SHP77 (cell line): ENCODE data around the gene LUZP1.

Experiments
- DNase-seq, 2 experiments: peaks; one replicate each; lab custom pipeline; 2025; lab: John Stamatoyannopoulos, UW

LUZP1 gene

DNA sequence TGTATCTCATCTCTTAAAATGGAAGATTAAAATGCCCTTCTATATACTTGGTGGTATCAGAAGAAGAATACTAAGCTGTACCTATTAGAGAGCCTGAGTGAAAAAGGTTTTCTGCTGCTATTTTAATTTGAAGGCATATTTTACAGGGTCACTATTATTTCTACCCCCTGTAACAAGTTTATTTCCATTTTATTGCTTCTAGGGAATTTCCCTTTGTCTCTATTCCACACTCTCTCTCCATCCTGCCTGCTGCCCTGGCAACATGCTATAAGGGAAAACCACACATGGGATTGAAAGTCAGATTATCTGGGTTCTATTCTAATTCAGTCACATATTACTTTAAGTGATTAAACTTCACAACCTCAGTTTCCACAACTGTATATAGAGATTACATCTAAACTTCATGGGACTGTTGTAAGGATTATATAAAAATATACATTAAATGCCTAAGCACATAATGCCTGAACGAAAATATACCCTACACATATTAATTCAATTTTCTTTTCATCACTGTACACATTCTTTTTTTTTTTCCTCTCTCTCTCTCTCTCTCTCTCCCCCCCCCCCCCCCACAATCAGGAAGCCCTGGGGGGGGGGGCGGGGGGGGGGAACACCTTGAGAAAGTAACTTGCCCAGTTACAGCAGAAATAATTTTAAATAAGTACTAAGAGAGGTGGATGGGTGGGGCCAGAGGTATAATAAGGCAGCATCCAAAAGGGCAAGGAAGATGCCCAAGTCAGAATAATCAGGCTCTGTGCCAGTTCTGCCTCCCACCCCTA lies 51.5 kb downstream of the LUZP1 start:
- no peak for DNase-seq

DNA sequence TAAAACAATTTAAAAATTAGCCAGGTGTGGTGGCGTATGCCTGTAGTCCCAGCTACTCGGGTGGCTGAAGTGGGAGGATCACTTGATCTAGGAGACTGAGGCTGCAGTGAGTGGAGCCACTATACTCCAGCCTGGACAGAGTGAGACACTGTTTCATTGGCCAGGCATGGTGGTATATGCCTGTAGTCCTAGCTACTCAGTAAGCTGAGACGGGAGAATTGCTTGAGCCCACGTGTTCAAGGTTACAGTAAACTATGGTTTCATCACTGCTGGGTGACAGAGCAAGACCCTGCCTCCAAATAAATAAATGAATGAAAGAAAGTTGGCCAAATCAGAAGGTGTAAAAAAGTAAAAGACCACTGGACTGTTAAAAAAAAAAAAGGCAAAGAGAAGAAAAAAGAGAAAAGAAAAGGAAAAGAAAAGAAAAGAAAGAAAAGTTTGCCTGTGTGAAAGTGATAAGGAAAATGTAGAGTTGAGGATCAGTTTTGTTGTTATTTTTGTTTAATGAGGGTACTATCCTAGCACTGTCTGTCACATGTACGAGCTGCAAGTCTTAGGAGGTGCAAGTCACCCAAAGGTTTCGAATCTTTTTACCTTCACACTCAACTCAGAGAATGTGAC lies 52.3 kb downstream of the LUZP1 start:
- no peak for DNase-seq

DNA sequence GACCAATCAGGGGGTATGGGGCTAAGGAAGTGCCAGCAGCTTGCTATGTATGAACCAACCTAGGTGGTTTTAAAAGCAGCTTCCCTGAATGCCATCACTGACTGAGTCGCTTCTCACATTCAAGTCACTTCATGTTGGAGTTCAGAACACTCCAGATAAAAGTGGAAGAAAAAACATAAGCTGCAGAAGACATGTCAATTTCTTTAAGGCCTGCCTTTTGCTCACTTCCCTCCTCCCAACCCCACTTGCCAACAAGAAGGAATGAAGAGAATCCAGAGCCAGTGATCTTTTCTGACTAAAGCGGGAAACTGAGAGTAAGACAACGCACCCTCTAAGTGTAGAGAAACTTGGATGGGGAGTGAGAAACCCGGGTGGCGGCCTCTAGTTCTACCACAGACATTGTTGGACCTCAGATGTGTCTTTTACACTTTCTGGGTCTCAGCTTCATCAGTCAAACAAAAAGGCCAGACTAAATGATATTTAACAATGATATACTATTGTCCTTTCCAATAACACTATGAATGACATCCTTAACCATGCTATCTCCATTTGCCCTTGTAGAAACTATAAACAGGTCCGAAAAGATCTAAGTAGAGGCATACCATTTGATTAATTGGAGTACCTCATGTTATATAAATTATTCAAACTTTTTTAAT lies 54.1 kb downstream of the LUZP1 start:
- no peak for DNase-seq

DNA sequence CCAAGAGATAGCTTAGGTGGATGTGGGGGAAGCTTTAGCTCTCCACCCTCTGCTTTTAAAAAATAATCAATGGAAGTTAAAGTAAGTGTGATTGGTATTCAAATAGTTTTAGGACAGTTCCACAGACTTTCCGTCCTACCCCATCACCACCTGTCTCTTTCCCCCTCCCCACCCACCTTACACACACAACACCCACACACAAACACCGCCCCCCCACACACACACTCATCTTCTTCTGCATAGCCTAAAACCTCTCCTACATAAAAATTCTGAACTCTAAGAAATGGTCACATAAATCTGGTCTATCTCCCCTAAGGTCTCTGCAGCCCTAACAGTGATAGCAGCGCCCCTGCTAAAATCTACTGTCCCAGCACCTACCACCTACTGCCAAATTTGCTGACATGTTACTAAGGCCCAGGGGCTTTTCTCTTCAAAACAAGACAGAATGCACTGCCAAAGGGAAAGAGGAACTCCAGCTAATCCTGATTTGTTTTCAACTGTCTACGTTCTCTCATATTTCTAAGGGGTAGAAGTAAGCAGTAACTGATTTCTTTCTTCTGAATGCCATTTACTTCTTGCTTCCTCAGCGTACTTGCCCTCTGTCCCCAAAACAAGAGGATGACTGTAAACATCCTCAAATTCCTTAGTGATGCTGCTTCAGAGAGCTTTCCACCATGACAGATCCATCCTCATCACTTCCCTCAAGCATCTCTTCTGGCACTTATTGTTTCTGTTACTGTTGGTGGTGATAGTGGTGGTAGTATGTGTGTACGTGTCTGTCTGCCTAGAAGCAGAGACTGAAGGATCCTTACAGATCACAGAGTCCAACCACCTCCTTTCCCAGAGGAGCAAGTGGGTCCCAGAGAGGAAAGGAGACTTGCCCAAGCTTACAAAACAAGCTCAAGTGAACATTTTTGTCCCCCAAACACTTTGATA lies 56.8 kb downstream of the LUZP1 start:
- DNase-seq: no peak

DNA sequence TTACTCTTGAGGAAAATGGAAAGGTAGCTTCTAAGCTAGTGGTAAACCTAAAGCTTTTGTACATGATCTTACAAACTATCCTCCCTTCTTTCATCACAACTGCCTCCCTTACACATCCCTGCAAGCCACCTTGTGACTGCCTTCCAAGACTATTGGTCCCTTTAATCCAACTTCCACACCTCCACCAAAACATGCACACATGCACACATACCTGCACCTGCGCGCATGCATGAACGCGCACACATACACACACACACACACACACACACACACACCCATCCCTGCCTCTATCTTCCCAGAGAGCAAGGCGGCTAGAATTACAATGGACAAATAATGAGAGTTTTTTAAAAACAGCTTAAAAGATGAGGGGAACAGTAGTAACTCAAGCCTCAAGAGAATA lies 58.3 kb downstream of the LUZP1 start:
- DNase-seq: no peak

DNA sequence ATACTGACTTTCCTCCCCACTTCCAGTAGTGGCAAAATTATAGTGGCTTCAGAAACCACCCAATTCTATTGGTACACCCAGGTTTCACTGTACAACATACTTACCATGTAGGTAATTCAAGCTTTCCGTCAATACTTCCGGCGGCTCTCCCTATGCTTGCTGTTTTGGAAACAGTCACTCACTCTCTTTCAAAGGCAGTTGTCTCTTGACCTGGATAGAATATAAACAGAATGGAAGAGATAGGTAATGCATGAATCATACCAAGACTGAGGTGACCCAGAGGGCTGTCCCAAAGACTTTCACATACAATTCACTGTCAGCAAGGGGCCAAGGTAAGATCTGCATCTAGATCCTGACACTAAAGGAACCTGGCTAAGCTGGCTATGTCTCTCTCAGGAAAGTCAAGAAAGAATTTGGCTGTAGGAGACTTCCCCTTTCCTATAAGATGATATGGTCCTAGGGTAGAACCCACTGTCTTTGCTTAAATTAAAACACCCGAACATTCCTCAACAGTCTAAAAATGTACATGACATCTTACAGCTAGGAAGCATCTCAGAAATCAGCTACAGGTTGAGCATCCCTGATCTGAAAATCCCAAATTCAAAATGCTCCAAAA lies 59.6 kb downstream of the LUZP1 start:
- no peak for DNase-seq

DNA sequence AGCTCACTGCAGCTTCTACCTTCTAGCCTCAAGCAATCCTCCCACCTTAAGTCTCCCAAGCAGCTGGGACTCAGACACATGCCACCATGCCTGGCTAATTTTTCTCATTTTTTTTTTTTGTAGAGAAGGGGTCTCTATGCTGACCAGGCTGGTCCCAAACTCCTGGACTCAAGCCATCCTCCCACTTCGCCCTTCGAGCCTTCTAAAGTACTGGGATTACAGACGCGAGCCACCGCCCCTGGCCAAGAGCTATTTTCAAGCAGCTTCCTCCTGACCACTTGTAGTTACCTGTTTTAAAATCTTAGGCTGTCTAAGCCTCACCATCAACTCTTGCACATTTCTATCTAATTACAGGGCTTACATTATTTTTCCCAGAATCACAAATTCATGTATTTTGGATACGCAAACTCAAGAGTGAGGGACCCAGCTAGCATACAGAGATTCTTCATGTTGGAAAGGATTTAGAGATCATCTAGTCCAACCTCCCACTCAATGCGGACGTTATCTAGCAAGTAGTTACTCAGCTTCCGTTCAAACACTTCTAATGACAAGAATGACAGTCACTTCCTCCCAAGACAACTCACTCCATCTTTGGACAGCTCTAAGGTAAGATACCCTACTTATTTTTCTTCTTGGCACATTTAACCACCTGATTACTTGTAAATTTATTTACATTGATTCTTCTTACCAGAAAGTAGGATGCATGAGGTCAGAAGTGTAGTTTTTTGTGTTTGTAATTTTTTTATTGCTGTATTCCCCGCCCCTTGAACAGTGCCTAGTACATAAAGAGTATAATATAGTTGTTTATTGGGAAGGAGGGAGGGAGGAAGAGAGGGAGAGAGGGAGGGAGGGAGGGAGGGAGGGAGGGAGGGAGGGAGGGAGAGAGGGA lies 65.4 kb downstream of the LUZP1 start:
- no peak for DNase-seq

DNA sequence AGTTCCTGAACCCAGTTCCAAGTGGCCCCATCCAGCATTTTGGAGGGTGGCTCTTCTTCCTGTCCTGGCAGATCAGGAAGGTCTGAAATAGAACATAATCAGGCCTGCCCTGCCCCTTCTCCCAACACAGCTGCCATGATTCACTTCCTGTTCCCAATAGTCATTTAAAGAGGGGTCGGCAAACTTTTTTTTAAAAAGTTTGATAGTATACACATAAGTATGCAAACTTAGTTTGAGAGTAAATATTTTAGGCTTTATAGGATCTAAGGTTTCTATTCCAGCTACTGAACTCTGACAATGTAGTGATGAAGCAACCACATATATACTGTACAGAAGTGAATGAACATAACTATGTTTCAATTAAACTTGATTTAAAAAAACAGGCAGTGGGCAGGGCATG lies 66.4 kb downstream of the LUZP1 start:
- no peak for DNase-seq

DNA sequence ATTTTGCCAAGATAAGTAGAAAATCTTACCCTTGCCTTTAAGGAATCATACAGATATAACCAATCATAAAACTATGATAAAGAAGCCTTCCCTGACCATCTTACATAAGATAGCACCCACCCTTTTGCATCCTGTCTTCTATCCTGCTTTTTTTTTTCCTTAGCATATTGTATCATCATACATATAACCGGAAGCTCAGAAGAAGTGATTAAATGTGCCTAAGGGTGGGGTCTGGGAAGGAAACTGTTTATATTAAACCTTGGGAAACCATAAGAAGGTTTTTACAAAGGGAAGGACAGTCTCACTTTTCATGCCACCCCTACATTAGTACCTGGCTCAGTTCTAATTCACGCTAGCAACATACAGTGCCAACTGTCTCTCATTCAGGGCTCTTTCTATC lies 66.8 kb downstream of the LUZP1 start:
- no peak for DNase-seq

DNA sequence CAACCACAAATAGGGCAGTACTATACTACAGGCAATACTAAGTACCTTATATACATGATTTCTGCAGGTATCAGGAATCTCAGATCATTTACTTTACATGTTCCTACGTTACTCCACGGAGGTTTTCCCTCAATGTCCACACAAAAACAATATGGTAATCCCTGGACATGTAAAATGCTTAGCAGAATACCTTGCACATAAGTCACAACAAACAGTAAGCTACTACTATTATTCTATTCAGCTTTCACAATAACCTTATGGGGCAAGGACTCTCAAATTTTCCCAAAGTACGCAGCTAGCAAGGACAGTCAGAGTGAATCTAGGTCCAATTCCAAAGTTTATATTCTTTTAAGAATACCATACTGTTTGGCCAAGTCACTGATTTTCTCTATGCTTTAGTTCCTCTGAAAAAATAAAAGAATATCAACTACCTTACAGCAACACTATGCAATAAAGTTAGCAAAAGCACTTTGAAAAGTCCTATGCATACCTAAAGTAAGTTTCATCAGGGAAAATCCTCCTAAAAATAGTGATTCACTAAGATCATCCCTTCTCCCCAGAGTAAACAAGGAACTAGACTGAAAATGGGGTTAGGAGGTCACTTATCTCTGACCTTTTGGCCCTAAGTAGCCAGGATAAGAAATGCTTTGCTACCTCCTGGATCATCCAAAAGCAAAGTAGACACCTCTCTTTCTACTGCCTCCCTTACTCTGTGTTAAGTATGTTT lies 67.4 kb downstream of the LUZP1 start:
- DNase-seq: no peak

DNA sequence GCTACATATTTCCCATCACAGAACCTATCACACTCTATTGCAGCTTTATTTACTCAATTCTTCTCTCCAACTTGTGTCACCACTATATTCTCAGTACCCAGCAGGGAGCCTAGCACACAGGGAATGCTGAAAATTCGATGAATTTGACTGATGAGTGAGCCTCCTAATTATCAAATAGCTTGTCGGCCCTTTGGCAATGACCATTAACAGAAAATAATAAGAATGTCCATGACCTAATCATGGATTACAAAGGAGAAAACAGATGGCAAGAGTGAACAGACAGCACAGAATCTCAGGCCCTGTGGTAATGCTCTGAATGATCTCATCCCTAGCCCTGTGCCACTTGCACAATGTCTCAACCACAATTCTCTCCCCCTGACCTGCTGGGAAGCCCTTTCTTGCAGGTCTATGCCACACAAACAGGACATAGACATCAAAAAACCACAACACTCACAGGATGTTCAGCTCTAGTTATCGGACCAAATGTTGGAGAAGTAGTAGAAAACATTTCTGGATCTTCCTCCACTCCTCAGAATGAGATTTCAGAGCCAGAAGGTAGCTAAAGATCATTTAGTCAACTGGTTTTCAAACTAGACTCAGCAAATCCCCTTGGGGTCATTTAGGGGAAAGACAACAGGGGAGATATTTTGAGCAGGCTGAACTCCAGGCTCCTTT lies 68.4 kb downstream of the LUZP1 start:
- no peak for DNase-seq

DNA sequence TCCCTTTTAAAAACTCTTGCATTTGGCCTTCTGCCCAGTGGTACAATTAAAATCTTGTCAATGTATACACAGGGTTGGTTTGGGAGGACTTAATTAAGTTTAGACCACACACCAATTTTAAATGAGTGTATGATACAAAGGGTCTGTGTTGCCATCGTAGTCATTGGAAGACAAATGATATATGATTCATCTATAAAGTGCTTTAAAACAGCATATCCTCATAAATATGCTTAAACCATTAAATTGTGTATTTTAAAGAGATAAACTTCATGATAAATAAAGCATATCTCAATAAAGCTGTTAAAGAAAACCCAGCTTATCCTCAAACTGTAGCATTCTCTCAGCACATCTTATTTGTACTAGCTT lies 69.5 kb downstream of the LUZP1 start:
- no peak for DNase-seq

DNA sequence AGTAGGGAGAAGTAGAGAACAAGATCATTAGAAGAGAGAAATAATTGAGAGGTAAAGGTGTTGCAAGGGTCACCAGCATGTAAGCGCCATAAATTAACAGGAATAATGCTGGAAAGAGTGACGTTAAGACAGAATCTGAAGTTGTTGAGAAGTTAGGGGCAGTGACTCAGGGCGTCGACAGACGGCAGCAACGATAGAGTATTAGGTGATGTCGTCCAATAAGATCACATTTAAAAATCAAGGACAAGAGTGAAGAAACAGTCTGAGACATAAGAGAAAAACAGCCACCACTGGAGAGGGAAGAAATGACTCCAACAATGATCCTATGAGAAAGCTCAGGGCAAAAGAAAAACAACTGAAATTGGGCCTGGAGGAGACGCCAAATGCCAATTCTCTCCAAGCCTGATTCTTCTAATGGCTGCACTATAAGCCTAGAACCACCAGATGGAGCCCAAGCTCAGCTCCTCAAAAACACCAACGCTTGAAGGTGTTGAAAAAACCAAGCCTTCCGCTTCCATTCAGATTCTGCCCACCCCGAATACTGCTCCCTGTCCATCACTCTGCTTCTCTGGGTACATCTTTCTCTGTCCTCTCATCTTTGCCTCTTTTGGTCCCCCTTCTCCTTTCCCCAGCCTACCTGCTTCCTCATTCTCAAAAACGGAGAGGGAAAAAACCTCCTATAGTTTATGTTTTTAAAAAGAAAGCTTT lies 70.0 kb downstream of the LUZP1 start:
- DNase-seq: peak; percentile 18 to 55

DNA sequence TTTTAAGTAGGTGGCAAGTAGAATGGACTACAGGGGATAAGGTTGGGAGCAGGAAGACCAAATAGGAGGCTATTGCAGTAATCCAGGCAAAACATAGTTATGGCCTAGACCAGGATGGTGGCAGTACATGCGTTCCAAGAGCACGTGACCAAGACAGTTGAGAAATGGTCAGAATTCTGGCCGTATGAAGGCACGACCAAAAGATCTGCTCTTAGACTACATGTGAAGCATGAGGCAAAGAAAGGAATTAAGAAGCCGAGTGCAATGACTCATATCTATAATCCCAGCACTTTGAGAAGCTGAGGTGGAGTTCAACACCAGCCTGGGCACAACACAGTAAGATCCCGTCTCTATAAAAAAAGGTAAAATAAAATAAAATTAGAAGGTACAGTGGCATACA lies 71.3 kb downstream of the LUZP1 start:
- no peak for DNase-seq

DNA sequence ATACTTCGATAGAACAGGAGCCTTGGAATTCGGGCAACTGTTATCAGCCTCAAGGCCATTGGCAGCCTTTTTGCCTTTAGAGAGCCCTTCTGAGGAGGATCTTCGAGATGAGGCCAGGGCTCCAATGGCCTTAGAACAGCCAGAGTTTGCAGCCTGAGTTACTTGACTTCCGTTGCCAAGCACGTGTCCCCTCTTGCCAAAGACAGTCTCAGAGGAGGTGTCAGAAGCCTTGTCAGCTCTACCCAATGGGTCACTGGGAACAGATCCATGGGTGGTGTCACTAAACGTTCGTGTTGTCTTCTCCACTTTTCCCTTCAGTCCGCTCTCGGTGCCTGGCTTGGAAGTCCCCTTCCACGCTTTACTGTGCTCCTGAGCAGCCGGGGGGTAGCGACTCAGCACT lies 76.2 kb downstream of the LUZP1 start:
- DNase-seq: no peak

DNA sequence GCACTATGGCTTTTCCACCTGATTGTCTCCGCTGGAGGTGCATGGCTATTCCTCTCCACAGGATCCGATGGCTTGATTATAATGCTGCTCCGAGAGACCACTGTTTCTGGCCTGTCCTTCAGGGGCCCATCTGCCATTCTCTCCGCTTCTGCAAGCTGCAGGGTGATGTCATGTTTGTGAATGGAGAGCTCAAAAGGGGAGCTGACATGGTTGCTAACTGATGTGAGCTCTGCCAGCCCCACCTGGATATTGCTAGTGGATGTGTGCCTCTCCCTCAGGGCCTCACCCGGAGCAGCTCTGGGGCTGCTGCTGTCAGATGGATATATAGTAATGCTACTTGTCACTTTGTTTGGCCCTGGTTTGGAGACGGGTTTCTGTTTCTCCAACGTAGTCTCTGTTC lies 77.1 kb downstream of the LUZP1 start:
- no peak for DNase-seq

DNA sequence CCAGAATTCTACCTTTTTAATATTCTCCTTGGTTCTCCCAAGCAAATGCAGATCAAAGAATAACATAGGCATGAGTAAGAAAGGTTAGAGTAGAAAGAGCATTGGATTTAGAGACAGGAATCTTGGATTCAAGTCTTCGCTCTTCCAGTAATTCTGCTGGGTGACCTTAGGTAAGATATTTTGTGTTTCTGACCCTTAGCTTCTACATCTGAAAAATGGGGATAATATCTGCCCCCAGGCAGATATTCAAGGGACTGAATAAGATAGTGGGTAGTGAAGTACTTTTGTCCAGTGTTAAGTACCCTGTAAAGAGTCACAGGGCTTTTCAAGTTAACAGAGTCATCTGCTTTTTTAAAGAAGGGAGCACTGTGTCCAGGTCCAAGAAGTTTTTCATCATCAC lies 78.6 kb downstream of the LUZP1 start:
- no peak for DNase-seq

DNA sequence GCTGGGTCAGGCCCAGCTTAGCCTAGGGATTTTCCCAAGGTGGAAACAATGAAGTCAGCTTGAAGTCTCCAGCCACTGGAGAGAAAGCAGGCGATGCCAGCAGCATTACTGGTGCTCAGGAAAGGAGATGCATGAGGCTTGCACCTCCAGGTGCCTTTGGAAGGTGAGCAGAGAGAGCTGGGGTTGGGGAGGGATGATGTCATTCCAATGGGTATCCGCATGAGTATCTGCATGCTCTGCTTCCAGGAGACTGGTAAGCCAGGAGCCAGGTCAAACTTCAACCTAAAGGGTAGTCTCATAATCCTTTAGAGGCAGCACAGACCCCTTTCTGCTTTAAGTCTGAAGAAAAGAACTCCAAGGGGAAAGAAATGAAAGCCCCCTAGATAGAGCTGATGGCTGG lies 80.6 kb downstream of the LUZP1 start:
- DNase-seq: no peak

DNA sequence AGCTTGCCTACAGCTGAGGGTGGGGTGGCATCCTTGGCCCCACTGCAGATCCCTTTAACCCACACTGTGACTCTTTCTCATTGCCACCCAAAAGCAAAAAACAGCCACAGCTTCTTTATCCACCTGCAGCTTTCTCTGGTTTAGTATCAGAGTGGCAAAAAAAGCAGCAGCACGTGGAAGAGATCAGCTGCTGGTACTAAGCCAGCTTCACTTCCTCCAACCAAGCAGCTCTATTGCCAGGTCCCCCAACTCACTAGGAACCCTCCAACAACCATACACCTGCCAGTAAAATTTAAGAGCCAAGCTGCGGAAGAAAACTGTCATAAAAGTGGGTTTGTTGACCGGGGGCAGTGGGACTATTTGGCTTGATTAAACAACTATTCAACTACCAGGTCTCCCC lies 83.0 kb downstream of the LUZP1 start:
- DNase-seq: no peak
